GM23338 (cell line): ENCODE data around the gene ZBTB34. TPM values are rescaled to one million over a fixed set of nuclear protein-coding genes. Genes with fewer than 3 reads are reported as not detected.

Experiments used
- ATAC-seq: fragments of 200-7000 bp; cut with Tn5 transposase; 3 replicates; pipeline ENCODE4 v1.9.1; 2020
- DNase-seq: peaks from one replicate; pipeline ENCODE4 v3.0.0-alpha.2; 2015; ENCODE audit warnings: low spot score
- H2AFZ ChIP-seq: fragments of 200-600 bp; sonication (generic); 2 replicates; pipeline ENCODE4 v1.8.0; 2016; ENCODE audit warnings: antibody characterized with exemption, mild to moderate bottlenecking, moderate library complexity
- H3F3A ChIP-seq: fragments of 200-600 bp; sonication (generic); replicated peaks from 2 replicates; pipeline ENCODE4 v1.8.0; 2017; ENCODE audit warnings: antibody characterized with exemption, mixed run types, low read depth
- H3K27ac ChIP-seq: fragments of 200-600 bp; sonication (generic); 2 replicates; pipeline ENCODE4 v1.6.1; 2016; ENCODE audit warnings: low read depth
- H3K27me3 ChIP-seq: fragments of 200-600 bp; sonication (generic); 2 replicates; pipeline ENCODE4 v1.8.0; 2016; ENCODE audit warnings: mild to moderate bottlenecking, mixed run types, moderate library complexity; ENCODE audit not compliant: insufficient read depth
- H3K36me3 ChIP-seq: fragments of 200-600 bp; sonication (generic); 2 replicates; pipeline ENCODE4 v1.8.0; 2016; ENCODE audit warnings: mild to moderate bottlenecking; ENCODE audit not compliant: insufficient read depth
- H3K4me1 ChIP-seq: fragments of 200-600 bp; sonication (generic); 2 replicates; pipeline ENCODE4 v1.8.0; 2016; ENCODE audit warnings: mild to moderate bottlenecking, moderate library complexity; ENCODE audit not compliant: insufficient read depth
- H3K4me2 ChIP-seq: fragments of 200-600 bp; sonication (generic); 2 replicates; pipeline ENCODE4 v1.7.1; 2017; ENCODE audit warnings: mixed run types
- H3K4me3 ChIP-seq: fragments of 200-600 bp; sonication (generic); 2 replicates; pipeline ENCODE4 v1.6.1; 2016; ENCODE audit warnings: mixed run types
- H3K79me2 ChIP-seq: fragments of 200-600 bp; sonication (generic); replicated peaks from 2 replicates; pipeline ENCODE4 v1.8.0; 2017; ENCODE audit warnings: mild to moderate bottlenecking; ENCODE audit not compliant: insufficient read depth
- H3K9me2 ChIP-seq: fragments of 200-600 bp; sonication (generic); 2 replicates; pipeline ENCODE4 v1.8.0; 2017; ENCODE audit not compliant: insufficient read depth
- H4K20me1 ChIP-seq: fragments of 200-600 bp; sonication (generic); replicated peaks from 2 replicates; pipeline ENCODE4 v1.8.0; 2017; ENCODE audit warnings: mild to moderate bottlenecking; ENCODE audit not compliant: insufficient read depth
- H3K27ac Mint-ChIP-seq: 2 replicates; pipeline ENCODE4 v1.8.0; 2020; ENCODE audit warnings: inconsistent platforms, mild to moderate bottlenecking, moderate library complexity, mixed read lengths
- H3K27me3 Mint-ChIP-seq: 3 replicates; pipeline ENCODE4 v1.8.0; 2022; ENCODE audit warnings: low read depth, mild to moderate bottlenecking, moderate library complexity, mixed read lengths, inconsistent platforms; ENCODE audit not compliant: insufficient read depth, poor library complexity
- H3K36me3 Mint-ChIP-seq: 3 replicates; pipeline ENCODE4 v1.8.0; 2021; ENCODE audit warnings: low read depth, mild to moderate bottlenecking, inconsistent platforms, moderate library complexity, mixed read lengths
- H3K4me1 Mint-ChIP-seq: 3 replicates; pipeline ENCODE4 v1.8.0; 2020; ENCODE audit warnings: mild to moderate bottlenecking, inconsistent platforms, mixed read lengths
- H3K4me3 Mint-ChIP-seq: 3 replicates; pipeline ENCODE4 v1.8.0; 2021; ENCODE audit warnings: moderate library complexity, mild to moderate bottlenecking, inconsistent platforms, mixed read lengths
- H3K9me3 Mint-ChIP-seq: 3 replicates; pipeline ENCODE4 v1.8.0; 2020; ENCODE audit warnings: moderate library complexity, mild to moderate bottlenecking, inconsistent platforms, mixed read lengths
- CREB1 ChIP-seq: fragments of 250-450 bp; sonication (Bioruptor Pico); IDR thresholded peaks from 2 replicates; pipeline ENCODE4 v1.5.0; 2020; ENCODE audit warnings: low read depth, mild to moderate bottlenecking, moderate library complexity
- JUNB ChIP-seq: IDR thresholded peaks from one replicate; pipeline ENCODE4 v1.6.1; 2016; ENCODE audit warnings: antibody characterized with exemption; ENCODE audit not compliant: unreplicated experiment
- NANOG ChIP-seq: IDR thresholded peaks from 2 replicates; pipeline ENCODE4 v1.6.1; 2016; ENCODE audit warnings: antibody characterized with exemption, borderline replicate concordance
- POLR2AphosphoS5 ChIP-seq: IDR thresholded peaks from 2 replicates; pipeline ENCODE4 v1.6.1; 2016; ENCODE audit warnings: antibody characterized with exemption, low read depth
- ZNF114 ChIP-seq: fragments of 250-450 bp; sonication (Bioruptor Pico); IDR thresholded peaks from 2 replicates; pipeline ENCODE4 v1.5.0; 2020; ENCODE audit warnings: mild to moderate bottlenecking, moderate library complexity
- ZNF331 ChIP-seq: fragments of 250-450 bp; sonication (Bioruptor Pico); IDR thresholded peaks from 2 replicates; pipeline ENCODE4 v1.5.0; 2020; ENCODE audit warnings: low read depth, mild to moderate bottlenecking, moderate library complexity
- ZNF462 ChIP-seq: fragments of 250-450 bp; sonication (Bioruptor Pico); IDR thresholded peaks from 2 replicates; pipeline ENCODE4 v1.5.0; 2020; ENCODE audit warnings: mild to moderate bottlenecking, moderate library complexity
- polyA plus RNA-seq: library from polyadenylated mRNA; unstranded; fragments of >200 nt; fragmentation: Nextera tagmentation; extraction: Ambion mirVana; gene quantifications from 2 replicates; pipeline ENCODE4 v1.2.1, GENCODE V29; 2016
- total RNA-seq: library from RNA; depleted of rRNA; stranded (reverse); fragments of >200 nt; shearing (Covaris generic); gene quantifications from 2 replicates; pipeline ENCODE4 v1.2.3, GENCODE V29; 2014

Gene ZBTB34
- total and polyA plus RNA-seq, 2 experiments from 2014 or later: 6.4 to 21.9 TPM

DNA sequence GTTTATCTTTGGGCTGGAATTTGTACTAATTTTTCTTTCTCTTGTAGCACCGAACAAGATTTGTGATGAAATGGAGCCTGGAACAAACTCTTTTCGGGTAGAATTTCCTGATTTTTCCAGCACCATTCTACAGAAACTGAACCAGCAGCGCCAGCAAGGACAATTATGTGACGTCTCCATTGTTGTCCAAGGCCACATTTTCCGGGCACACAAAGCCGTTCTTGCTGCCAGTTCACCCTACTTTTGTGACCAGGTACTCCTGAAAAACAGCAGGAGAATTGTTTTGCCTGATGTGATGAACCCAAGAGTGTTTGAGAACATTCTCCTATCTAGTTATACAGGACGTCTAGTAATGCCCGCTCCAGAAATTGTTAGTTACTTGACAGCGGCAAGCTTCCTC is 28.0 kb upstream of the ZBTB34 start (continued):
- TF ChIP-seq ZNF462 (CRISPR knock-in tag): no peak
- no peak for TF ChIP-seq ZNF331 (CRISPR knock-in tag)
- no peak for TF ChIP-seq JUNB
- no peak for TF ChIP-seq POLR2AphosphoS5
- no peak for TF ChIP-seq NANOG

DNA sequence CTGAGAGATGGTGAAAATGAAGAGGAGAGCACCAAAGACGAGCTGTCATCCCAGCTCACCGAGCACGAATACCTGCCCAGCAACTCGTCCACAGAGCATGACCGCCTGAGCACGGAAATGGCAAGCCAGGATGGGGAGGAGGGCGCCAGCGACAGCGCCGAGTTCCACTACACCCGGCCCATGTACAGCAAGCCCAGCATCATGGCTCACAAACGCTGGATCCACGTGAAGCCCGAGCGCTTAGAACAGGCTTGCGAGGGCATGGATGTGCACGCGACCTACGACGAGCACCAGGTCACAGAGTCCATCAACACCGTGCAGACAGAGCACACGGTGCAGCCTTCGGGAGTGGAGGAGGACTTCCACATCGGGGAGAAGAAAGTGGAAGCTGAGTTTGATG is 27.4 kb upstream of the ZBTB34 start:
- H3K9me3 Mint-ChIP-seq: no peaks in the 10 kb centered on the region
- H3K36me3 ChIP-seq: no peaks in the 10 kb centered on the region; the same call in 1 of the 2 replicates
- peaks cover 14% of the 10 kb centered on the region for H3K79me2 ChIP-seq

More for the DNA sequence above, 27.4 kb upstream of the ZBTB34 start:
- Mint-ChIP-seq H3K36me3 (peaks cover 34% of the 10 kb centered on the region), H3K4me3 (no peak overlapping the region), H3K27me3 (no peaks in the 10 kb centered on the region), H3K4me1 (no peaks in the 10 kb centered on the region; the same call in 2 of the 3 replicates), H3K27ac (no peak overlapping the region)
- Histone ChIP-seq H3K4me1 (no peaks in the 10 kb centered on the region), H3K27ac (no peak overlapping the region), H3F3A (no peaks in the 10 kb centered on the region), H3K4me3 (no peak overlapping the region), H3K9me2 (no peaks in the 10 kb centered on the region), H2AFZ (no peak overlapping the region), H3K4me2 (no peak overlapping the region), H4K20me1 (peaks cover 20% of the 10 kb centered on the region), H3K27me3 (no peaks in the 10 kb centered on the region)
- no peak for ATAC-seq
- DNase-seq: no peak
- TF ChIP-seq ZNF331 (CRISPR knock-in tag) (no peak), JUNB (no peak), CREB1 (no peak), ZNF114 (CRISPR knock-in tag) (no peak), ZNF462 (CRISPR knock-in tag) (no peak)
